SK-N-SH (cell line): ENCODE data around the gene SCAMP5. TPM values are rescaled to one million over a fixed set of nuclear protein-coding genes. Genes with fewer than 3 reads are reported as not detected.

Experiments used
- CTCF ChIA-PET: fragments of 300-600, 350-600 bp; formaldehyde crosslinking; extraction: SDS; loops from one replicate; lab custom pipeline; 2021; lab: Yijun Ruan, JAX
- POLR2A ChIA-PET: fragments of 350-600 bp; sonication (Branson Sonifier 250); formaldehyde crosslinking; extraction: SDS; loops from one replicate; lab custom pipeline; 2020; ENCODE audit warnings: antibody characterized with exemption, inconsistent platforms; lab: Yijun Ruan, JAX
- DNase-seq: peaks from one replicate; pipeline ENCODE4 v3.0.0; 2012
- H2AFZ ChIP-seq: fragments of 200-600 bp; sonication (generic); 2 replicates; pipeline ENCODE4 v1.8.1; 2016; ENCODE audit warnings: antibody characterized with exemption, mild to moderate bottlenecking, low read depth
- H3F3A ChIP-seq: fragments of 200-600 bp; sonication (generic); replicated peaks from 2 replicates; pipeline ENCODE3; 2016; ENCODE audit warnings: antibody characterized with exemption, mild to moderate bottlenecking; ENCODE audit not compliant: insufficient read depth
- H3K27ac ChIP-seq, 2 experiments: fragments of 200-500 bp in 1 of 2; fragments of 200-600 bp in 1 of 2; sonication (Bioruptor generic) in 1 of 2; sonication (generic), shearing (Covaris generic) in 1 of 2; 2 replicates each; pipeline versions ENCODE4 v1.5.1 to v1.6.1; 2014 to 2016; ENCODE audit warnings: low read depth in 2 of 2, inconsistent platforms in 1 of 2, low read length in 1 of 2, mild to moderate bottlenecking in 1 of 2, mixed read lengths in 1 of 2
- H3K27me3 ChIP-seq: fragments of 200-600 bp; sonication (generic), shearing (Covaris generic); 2 replicates; pipeline ENCODE4 v1.6.1; 2016; ENCODE audit warnings: mixed run types; ENCODE audit not compliant: insufficient read depth
- H3K36me3 ChIP-seq, 2 experiments: fragments of 200-500 bp in 1 of 2; fragments of 200-600 bp in 1 of 2; sonication (Bioruptor generic) in 1 of 2; sonication (generic) in 1 of 2; replicated peaks in 1 of 2; 2 replicates each; pipeline versions ENCODE3 to v1.5.1; 2014 to 2016; ENCODE audit warnings: low read length in 1 of 2, mild to moderate bottlenecking in 1 of 2; ENCODE audit not compliant: insufficient read depth in 2 of 2, control insufficient read depth in 1 of 2
- H3K4me1 ChIP-seq, 2 experiments: fragments of 200-500 bp in 1 of 2; fragments of 200-600 bp in 1 of 2; sonication (Bioruptor generic) in 1 of 2; sonication (generic), shearing (Covaris generic) in 1 of 2; 2 replicates each; pipeline versions ENCODE4 v1.5.1 to v1.6.1; 2014 to 2016; ENCODE audit warnings: low read depth in 1 of 2, low read length in 1 of 2, mixed run types in 1 of 2; ENCODE audit not compliant: insufficient read depth in 2 of 2, control insufficient read depth in 1 of 2
- H3K4me2 ChIP-seq: fragments of 200-600 bp; sonication (generic), shearing (Covaris generic); 2 replicates; pipeline ENCODE4 v1.6.1; 2017; ENCODE audit warnings: mixed run types
- H3K4me3 ChIP-seq, 2 experiments: fragments of 200-500 bp in 1 of 2; fragments of 200-600 bp in 1 of 2; sonication (Bioruptor generic) in 1 of 2; sonication (generic), shearing (Covaris generic) in 1 of 2; 2 replicates each; pipeline versions ENCODE4 v1.5.1 to v1.8.1; 2014 to 2016; ENCODE audit warnings: low read depth in 2 of 2, inconsistent platforms in 1 of 2, low read length in 1 of 2, mild to moderate bottlenecking in 1 of 2, mixed read lengths in 1 of 2, moderate library complexity in 1 of 2
- H3K79me2 ChIP-seq: fragments of 200-600 bp; sonication (generic); 2 replicates; pipeline ENCODE4 v1.8.1; 2017; ENCODE audit warnings: mild to moderate bottlenecking; ENCODE audit not compliant: insufficient read depth
- H3K9ac ChIP-seq: fragments of 200-600 bp; sonication (generic); 2 replicates; pipeline ENCODE4 v1.6.1; 2017; ENCODE audit warnings: mixed run types
- H3K9me2 ChIP-seq: fragments of 200-600 bp; sonication (generic); 2 replicates; pipeline ENCODE4 v1.6.1; 2017; ENCODE audit warnings: mixed run types
- H3K9me3 ChIP-seq: fragments of 200-600 bp; sonication (generic); 2 replicates; pipeline ENCODE4 v1.6.1; 2017; ENCODE audit warnings: mixed run types, mild to moderate bottlenecking, moderate library complexity
- H4K20me1 ChIP-seq: fragments of 200-600 bp; sonication (generic); 2 replicates; pipeline ENCODE4 v1.6.1; 2017; ENCODE audit warnings: mild to moderate bottlenecking, mixed run types; ENCODE audit not compliant: insufficient read depth
- EZH2phosphoT487 ChIP-seq: fragments of 200-600 bp; sonication (generic); IDR thresholded peaks from 2 replicates; pipeline ENCODE4 v1.6.1; 2017; ENCODE audit warnings: low read depth, mixed run types, mild to moderate bottlenecking, antibody characterized with exemption, moderate library complexity, borderline replicate concordance
- FOSL2 ChIP-seq: IDR thresholded peaks from 2 replicates; pipeline ENCODE4 v1.4.0; 2012; ENCODE audit warnings: low read depth, mild to moderate bottlenecking, moderate library complexity, borderline replicate concordance
- FOXJ3 ChIP-seq: sonication (generic); formaldehyde crosslinking; IDR thresholded peaks from 2 replicates; pipeline ENCODE4 v1.5.1; 2020; ENCODE audit warnings: mild to moderate bottlenecking, missing genetic modification reagents
- GABPA ChIP-seq: IDR thresholded peaks from 2 replicates; pipeline ENCODE4 v1.4.0; 2012; ENCODE audit warnings: low read depth, mild to moderate bottlenecking
- GATA2 ChIP-seq: sonication (generic); formaldehyde crosslinking; IDR thresholded peaks from 2 replicates; pipeline ENCODE4 v1.5.0; 2020; ENCODE audit warnings: mild to moderate bottlenecking, missing genetic modification reagents
- JUND ChIP-seq: IDR thresholded peaks from 2 replicates; pipeline ENCODE4 v1.4.0; 2012
- MAX ChIP-seq: IDR thresholded peaks from 2 replicates; pipeline ENCODE4 v1.4.0; 2012; ENCODE audit warnings: low read depth
- MXI1 ChIP-seq: IDR thresholded peaks from 2 replicates; pipeline ENCODE4 v1.6.1; 2012; ENCODE audit warnings: mild to moderate bottlenecking, low read depth, low read length, improper control_type of control experiment
- NFIC ChIP-seq: IDR thresholded peaks from 2 replicates; pipeline ENCODE4 v1.4.0; 2012; ENCODE audit warnings: borderline replicate concordance
- PBX3 ChIP-seq: IDR thresholded peaks from 2 replicates; pipeline ENCODE4; 2012
- POLR2AphosphoS5 ChIP-seq: IDR thresholded peaks from 2 replicates; pipeline ENCODE4 v1.6.1; 2012; ENCODE audit warnings: low read depth, low read length
- RAD21 ChIP-seq: IDR thresholded peaks from 2 replicates; pipeline ENCODE4 v1.6.1; 2012; ENCODE audit warnings: mild to moderate bottlenecking, low read length
- RFX5 ChIP-seq: IDR thresholded peaks from 2 replicates; pipeline ENCODE4 v1.6.1; 2012; ENCODE audit warnings: mild to moderate bottlenecking, improper control_type of control experiment, low read length
- SIN3A ChIP-seq: IDR thresholded peaks from 2 replicates; pipeline ENCODE4 v1.6.1; 2012; ENCODE audit warnings: low read depth, mild to moderate bottlenecking, low read length, moderate library complexity, borderline replicate concordance
- TAF1 ChIP-seq: IDR thresholded peaks from 2 replicates; pipeline ENCODE4 v1.6.1; 2012; ENCODE audit warnings: low read depth, mild to moderate bottlenecking, low read length, moderate library complexity, borderline replicate concordance
- TCF12 ChIP-seq: IDR thresholded peaks from 2 replicates; pipeline ENCODE4 v1.4.0; 2012
- TEAD4 ChIP-seq: IDR thresholded peaks from 2 replicates; pipeline ENCODE4 v1.4.0; 2012; ENCODE audit warnings: mild to moderate bottlenecking, borderline replicate concordance; ENCODE audit not compliant: insufficient read depth
- YY1 ChIP-seq: IDR thresholded peaks from 2 replicates; pipeline ENCODE4 v1.4.0; 2012; ENCODE audit warnings: low read depth, mild to moderate bottlenecking
- WGBS: methylation state at CpG from one replicate; pipeline ENCODE4 v1.1.6; 2017; ENCODE audit warnings: low lambda C conversion rate; 5-methylcytosine and 5-hydroxymethylcytosine counted together
- polyA plus RNA-seq, 3 experiments: library from polyadenylated mRNA; depleted of rRNA; stranded (reverse); fragments of >200 nt; gene quantifications; 2 replicates each; pipeline ENCODE4 v1.2.3, GENCODE V29; 2012

SCAMP5 gene
- polyA plus RNA-seq, 1 of the 3 experiments (the other 2 are of a cell fraction), result 27.9 TPM

- TF ChIP-seq TAF1, result no peak
- TF ChIP-seq YY1, result no peak
- TF ChIP-seq FOSL2, result no peak
- no peak for TF ChIP-seq FOXJ3 (CRISPR knock-in tag)
These were observed 37.0 kb downstream of the SCAMP5 start (continued) for GRCh38 chr15:75032395-75032794.

- Histone ChIP-seq H2AFZ (no peak overlapping the region), H3K27me3 (no peaks in the 10 kb centered on the region), H3K4me2 (no peak overlapping the region), H3K4me1 (peaks cover 7 to 10% of the 10 kb centered on the region in 2 experiments; a peak in 3 of 4 replicates), H3F3A (no peaks in the 10 kb centered on the region), H3K27ac (no peak overlapping the region), H3K79me2 (no peaks in the 10 kb centered on the region), H3K9me2 (no peaks in the 10 kb centered on the region)
- DNase-seq, result no peak
- CTCF ChIA-PET, result interaction anchor here (1.5 to 4.0 kb wide), 3 partner anchors 10 to 171 kb away, joined by 6 to 24 read pairs (median 10); partner anchors contain the start of gene C15orf39
- WGBS, result 100% methylated on average over 4 of the region's 6 CpGs
- TF ChIP-seq GATA2 (no peak), EZH2phosphoT487 (no peak), FOSL2 (no peak), PBX3 (no peak), POLR2AphosphoS5 (no peak), GABPA (no peak), MAX (no peak), NFIC (no peak), TCF12 (no peak), TAF1 (no peak), YY1 (no peak), MXI1 (no peak), SIN3A (no peak), JUND (no peak), RAD21 (no peak), TEAD4 (no peak), RFX5 (no peak)
- TF ChIP-seq, all 33 proteins: peak for 0
- no peaks in the 10 kb centered on the region for H3K36me3 ChIP-seq
- POLR2A ChIA-PET, result no interaction called here
- H4K20me1 ChIP-seq, result no peaks in the 10 kb centered on the region
- no peak overlapping the region for H3K9ac ChIP-seq
- no peaks in the 10 kb centered on the region for H3K9me3 ChIP-seq
- no peak overlapping the region for H3K4me3 ChIP-seq
These were observed 38.4 kb downstream of the SCAMP5 start for GRCh38 chr15:75033809-75034208.
